GM18505 (cell line): ENCODE results near the gene TGFBR3.

ENCODE experiments used
- ATAC-seq: cut with Tn5 transposase; IDR thresholded peaks from one replicate; pipeline ENCODE4 v1.9.1; 2021; ENCODE audit not compliant: unreplicated experiment
- POLR2A ChIP-seq: IDR thresholded peaks from 4 replicates; pipeline ENCODE4 v1.6.1; 2011; ENCODE audit warnings: borderline replicate concordance; ENCODE audit not compliant: insufficient read depth, insufficient read length; ENCODE audit errors: extremely low read depth

TGFBR3 gene

GRCh38 chr1:91763252-91763651, 122.7 kb downstream of the TGFBR3 start:
- no peak for TF ChIP-seq POLR2A
- no peak for ATAC-seq

GRCh38 chr1:91761295-91761721, 124.6 kb downstream of the TGFBR3 start:
- no peak for TF ChIP-seq POLR2A
- no peak for ATAC-seq

- ATAC-seq = no peak
Observed at GRCh38 chr1:91760512-91760911, 125.4 kb downstream of the TGFBR3 start.

GRCh38 chr1:91759076-91759475, 126.9 kb downstream of the TGFBR3 start:
- no peak for ATAC-seq
- TF ChIP-seq POLR2A = no peak

More at GRCh38 chr1:91760512-91760911, 125.4 kb downstream of the TGFBR3 start:
- no peak for TF ChIP-seq POLR2A

- TF ChIP-seq POLR2A = no peak
Observed at GRCh38 chr1:91757763-91758460, 128.0 kb downstream of the TGFBR3 start.

GRCh38 chr1:91755702-91756287, 130.2 kb downstream of the TGFBR3 start:
- no peak for ATAC-seq
- no peak for TF ChIP-seq POLR2A

More at GRCh38 chr1:91757763-91758460, 128.0 kb downstream of the TGFBR3 start:
- ATAC-seq = no peak

GRCh38 chr1:91754816-91755580, 131.0 kb downstream of the TGFBR3 start:
- ATAC-seq = no peak
- TF ChIP-seq POLR2A = no peak

- ATAC-seq = peak; percentile 51
- no peak for TF ChIP-seq POLR2A
Observed at GRCh38 chr1:91754348-91754747, 131.6 kb downstream of the TGFBR3 start.

- no peak for TF ChIP-seq POLR2A
- ATAC-seq = no peak
Observed at GRCh38 chr1:91753878-91754277, 132.1 kb downstream of the TGFBR3 start.

- TF ChIP-seq POLR2A = no peak
- ATAC-seq = peak; percentile 57
Observed at GRCh38 chr1:91752324-91752723, 133.6 kb downstream of the TGFBR3 start.

GRCh38 chr1:91751275-91751674, 134.7 kb downstream of the TGFBR3 start:
- no peak for TF ChIP-seq POLR2A
- ATAC-seq = no peak

- no peak for ATAC-seq
- TF ChIP-seq POLR2A = no peak
Observed at GRCh38 chr1:91750398-91750996, 135.5 kb downstream of the TGFBR3 start.

GRCh38 chr1:91749788-91750231, 136.1 kb downstream of the TGFBR3 start:
- TF ChIP-seq POLR2A = no peak
- no peak for ATAC-seq
